ENCODE data around the gene ACTR1B. TPM values are rescaled to one million over a fixed set of nuclear protein-coding genes. Genes with fewer than 3 reads are reported as not detected.

Gene ACTR1B
- polyA plus RNA-seq, 1 of the 3 experiments (the other 2 are of a cell fraction), result 51.5 TPM

DNA sequence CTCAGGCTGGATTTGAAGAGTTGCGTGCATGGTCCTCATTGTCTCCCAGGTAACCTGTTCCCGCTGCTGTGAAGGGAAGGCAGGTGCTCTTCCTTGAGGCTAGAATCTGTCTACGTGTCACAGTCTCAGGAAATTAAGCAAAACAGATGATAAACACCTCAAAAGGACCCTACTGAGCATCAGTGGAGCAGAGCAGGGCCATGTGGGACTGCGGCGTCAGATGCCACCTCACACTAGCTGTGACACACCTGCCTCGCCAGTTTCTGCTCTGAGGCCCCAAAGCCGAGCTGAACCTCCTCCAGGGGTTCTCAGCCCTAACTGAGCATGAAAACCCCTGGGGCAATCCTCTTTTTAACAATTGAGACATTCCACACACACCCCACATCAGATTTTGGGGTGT, 7.7 kb upstream of the ACTR1B start:
- TF ChIP-seq FOSL2 (IDR thresholded peaks at IDR 0.05; ENCODE audit: borderline replicate concordance, low read depth) (no peak), GATA2 (CRISPR knock-in tag; IDR thresholded peaks at IDR 0.05) (no peak), ELF1 (IDR thresholded peaks at IDR 0.05) (no peak), POLR2AphosphoS5 (IDR thresholded peaks at IDR 0.05; ENCODE audit: low read depth, low read length) (no peak), EZH2phosphoT487 (IDR thresholded peaks at IDR 0.05; ENCODE audit: borderline replicate concordance, low read depth) (no peak), SIN3A (IDR thresholded peaks at IDR 0.05; ENCODE audit: borderline replicate concordance, low read depth, low read length) (no peak)
- TF ChIP-seq, protein P1, sequence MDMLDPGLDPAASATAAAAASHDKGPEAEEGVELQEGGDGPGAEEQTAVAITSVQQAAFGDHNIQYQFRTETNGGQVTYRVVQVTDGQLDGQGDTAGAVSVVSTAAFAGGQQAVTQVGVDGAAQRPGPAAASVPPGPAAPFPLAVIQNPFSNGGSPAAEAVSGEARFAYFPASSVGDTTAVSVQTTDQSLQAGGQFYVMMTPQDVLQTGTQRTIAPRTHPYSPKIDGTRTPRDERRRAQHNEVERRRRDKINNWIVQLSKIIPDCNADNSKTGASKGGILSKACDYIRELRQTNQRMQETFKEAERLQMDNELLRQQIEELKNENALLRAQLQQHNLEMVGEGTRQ (IDR thresholded peaks at IDR 0.05; ENCODE audit: borderline replicate concordance, low read depth, low read length), result no peak
- Histone ChIP-seq H3K9me3 (no peaks in the 10 kb centered on the region), H3F3A (replicated peaks; ENCODE audit: insufficient read depth) (no peaks in the 10 kb centered on the region), H2AFZ (ENCODE audit: low read depth) (no peak overlapping the region), H3K4me3 (ENCODE audit: low read depth in 2 of 2, low read length in 1 of 2) (no peak overlapping the region), H3K9me2 (no peaks in the 10 kb centered on the region), H3K36me3 (replicated peaks in 1 of 2; ENCODE audit: control insufficient read depth in 1 of 2, insufficient read depth in 2 of 2, low read length in 1 of 2) (no peaks in the 10 kb centered on the region), H4K20me1 (ENCODE audit: insufficient read depth) (no peaks in the 10 kb centered on the region), H3K27ac (ENCODE audit: low read depth in 2 of 2, low read length in 1 of 2) (no peak overlapping the region), H3K4me2 (no peak overlapping the region), H3K27me3 (ENCODE audit: insufficient read depth) (no peaks in the 10 kb centered on the region), H3K79me2 (ENCODE audit: insufficient read depth) (no peaks in the 10 kb centered on the region), H3K4me1 (ENCODE audit: control insufficient read depth in 1 of 2, insufficient read depth in 2 of 2, low read depth in 1 of 2, low read length in 1 of 2) (no peaks in the 10 kb centered on the region), H3K9ac (no peak overlapping the region)
- WGBS (ENCODE audit: low lambda C conversion rate), result 76% methylated on average over 5 of the region's 7 CpGs
- ChIA-PET CTCF (no interaction called here), POLR2A (no interaction called here)
- no peak for DNase-seq

DNA sequence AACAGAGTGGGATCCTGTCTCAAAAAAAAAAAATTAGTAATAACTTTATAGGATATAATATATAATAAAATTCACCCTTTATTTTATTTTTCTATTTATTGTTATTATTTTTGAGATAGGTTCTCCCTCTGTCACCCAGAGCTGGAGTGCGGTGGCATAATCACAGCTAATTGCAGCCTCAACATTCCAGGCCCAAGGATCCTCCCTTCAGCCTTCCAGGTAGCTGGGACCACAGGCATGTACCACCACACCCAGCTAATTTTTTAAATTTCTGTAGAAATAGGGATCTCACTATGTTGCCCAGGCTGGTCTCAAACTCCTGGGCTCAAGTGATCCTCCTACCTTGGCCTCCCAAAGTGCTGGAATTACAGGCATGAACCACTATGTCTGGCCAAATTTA, 6.6 kb upstream of the ACTR1B start:
- Histone ChIP-seq H3K9me3 (no peaks in the 10 kb centered on the region), H3K4me1 (ENCODE audit: control insufficient read depth in 1 of 2, insufficient read depth in 2 of 2, low read depth in 1 of 2, low read length in 1 of 2) (no peaks in the 10 kb centered on the region), H3K9ac (no peak overlapping the region), H3K27me3 (ENCODE audit: insufficient read depth) (no peaks in the 10 kb centered on the region), H3K4me3 (ENCODE audit: low read depth in 2 of 2, low read length in 1 of 2) (no peak overlapping the region), H3K4me2 (no peak overlapping the region), H3F3A (replicated peaks; ENCODE audit: insufficient read depth) (no peaks in the 10 kb centered on the region), H3K36me3 (replicated peaks in 1 of 2; ENCODE audit: control insufficient read depth in 1 of 2, insufficient read depth in 2 of 2, low read length in 1 of 2) (no peaks in the 10 kb centered on the region), H2AFZ (ENCODE audit: low read depth) (no peak overlapping the region), H4K20me1 (ENCODE audit: insufficient read depth) (no peaks in the 10 kb centered on the region), H3K27ac (ENCODE audit: low read depth in 2 of 2, low read length in 1 of 2) (no peak overlapping the region), H3K79me2 (ENCODE audit: insufficient read depth) (no peaks in the 10 kb centered on the region), H3K9me2 (no peaks in the 10 kb centered on the region)
- POLR2A ChIA-PET, result no interaction called here
- WGBS (ENCODE audit: low lambda C conversion rate), result 96% methylated on average over 1 of the region's 1 CpG
- CTCF ChIA-PET, result interaction anchor here (1.7 to 1.8 kb wide), 3 partner anchors 27 to 80 kb away, joined by 4 to 7 read pairs (median 6); no protein-coding TSS in a partner anchor
- TF ChIP-seq RCOR1 (IDR thresholded peaks at IDR 0.05; ENCODE audit: low read length) (no peak), EP300 (IDR thresholded peaks at IDR 0.05; ENCODE audit: borderline replicate concordance in 1 of 2, low read depth in 1 of 2, low read length in 1 of 2) (no peak), YY1 (IDR thresholded peaks at IDR 0.05; ENCODE audit: low read depth) (no peak), SIN3A (IDR thresholded peaks at IDR 0.05; ENCODE audit: borderline replicate concordance, low read depth, low read length) (no peak), RAD21 (IDR thresholded peaks at IDR 0.05; ENCODE audit: low read length) (no peak), FOXM1 (IDR thresholded peaks at IDR 0.05; ENCODE audit: low read depth) (no peak), MEF2A (IDR thresholded peaks at IDR 0.05; ENCODE audit: borderline replicate concordance, low read depth) (no peak), CHD2 (IDR thresholded peaks at IDR 0.05; ENCODE audit: low read length, partially characterized antibody) (no peak), FOXJ3 (CRISPR knock-in tag; IDR thresholded peaks at IDR 0.05) (no peak), TAF1 (IDR thresholded peaks at IDR 0.05; ENCODE audit: borderline replicate concordance, low read depth, low read length) (no peak), NFIC (IDR thresholded peaks at IDR 0.05; ENCODE audit: borderline replicate concordance) (no peak), NRF1 (IDR thresholded peaks at IDR 0.05; ENCODE audit: low read depth, low read length) (no peak)
- TF ChIP-seq, protein P2, sequence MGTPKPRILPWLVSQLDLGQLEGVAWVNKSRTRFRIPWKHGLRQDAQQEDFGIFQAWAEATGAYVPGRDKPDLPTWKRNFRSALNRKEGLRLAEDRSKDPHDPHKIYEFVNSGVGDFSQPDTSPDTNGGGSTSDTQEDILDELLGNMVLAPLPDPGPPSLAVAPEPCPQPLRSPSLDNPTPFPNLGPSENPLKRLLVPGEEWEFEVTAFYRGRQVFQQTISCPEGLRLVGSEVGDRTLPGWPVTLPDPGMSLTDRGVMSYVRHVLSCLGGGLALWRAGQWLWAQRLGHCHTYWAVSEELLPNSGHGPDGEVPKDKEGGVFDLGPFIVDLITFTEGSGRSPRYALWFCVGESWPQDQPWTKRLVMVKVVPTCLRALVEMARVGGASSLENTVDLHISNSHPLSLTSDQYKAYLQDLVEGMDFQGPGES (IDR thresholded peaks at IDR 0.05; ENCODE audit: low read depth, low read length), result no peak
- TF ChIP-seq, protein P3, sequence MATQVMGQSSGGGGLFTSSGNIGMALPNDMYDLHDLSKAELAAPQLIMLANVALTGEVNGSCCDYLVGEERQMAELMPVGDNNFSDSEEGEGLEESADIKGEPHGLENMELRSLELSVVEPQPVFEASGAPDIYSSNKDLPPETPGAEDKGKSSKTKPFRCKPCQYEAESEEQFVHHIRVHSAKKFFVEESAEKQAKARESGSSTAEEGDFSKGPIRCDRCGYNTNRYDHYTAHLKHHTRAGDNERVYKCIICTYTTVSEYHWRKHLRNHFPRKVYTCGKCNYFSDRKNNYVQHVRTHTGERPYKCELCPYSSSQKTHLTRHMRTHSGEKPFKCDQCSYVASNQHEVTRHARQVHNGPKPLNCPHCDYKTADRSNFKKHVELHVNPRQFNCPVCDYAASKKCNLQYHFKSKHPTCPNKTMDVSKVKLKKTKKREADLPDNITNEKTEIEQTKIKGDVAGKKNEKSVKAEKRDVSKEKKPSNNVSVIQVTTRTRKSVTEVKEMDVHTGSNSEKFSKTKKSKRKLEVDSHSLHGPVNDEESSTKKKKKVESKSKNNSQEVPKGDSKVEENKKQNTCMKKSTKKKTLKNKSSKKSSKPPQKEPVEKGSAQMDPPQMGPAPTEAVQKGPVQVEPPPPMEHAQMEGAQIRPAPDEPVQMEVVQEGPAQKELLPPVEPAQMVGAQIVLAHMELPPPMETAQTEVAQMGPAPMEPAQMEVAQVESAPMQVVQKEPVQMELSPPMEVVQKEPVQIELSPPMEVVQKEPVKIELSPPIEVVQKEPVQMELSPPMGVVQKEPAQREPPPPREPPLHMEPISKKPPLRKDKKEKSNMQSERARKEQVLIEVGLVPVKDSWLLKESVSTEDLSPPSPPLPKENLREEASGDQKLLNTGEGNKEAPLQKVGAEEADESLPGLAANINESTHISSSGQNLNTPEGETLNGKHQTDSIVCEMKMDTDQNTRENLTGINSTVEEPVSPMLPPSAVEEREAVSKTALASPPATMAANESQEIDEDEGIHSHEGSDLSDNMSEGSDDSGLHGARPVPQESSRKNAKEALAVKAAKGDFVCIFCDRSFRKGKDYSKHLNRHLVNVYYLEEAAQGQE (IDR thresholded peaks at IDR 0.05; ENCODE audit: low read depth, low read length), result no peak
- TF ChIP-seq, protein P1 (IDR thresholded peaks at IDR 0.05; ENCODE audit: borderline replicate concordance, low read depth, low read length), result no peak
- DNase-seq, result no peak
